Left lung (tissue), 10 donors: ENCODE measurements around the gene EZR. TPM values are rescaled to one million over a fixed set of nuclear protein-coding genes. Genes with fewer than 3 reads are reported as not detected.

Experiments used
- ATAC-seq: fragments of 200-7000 bp; cut with Tn5 transposase; one replicate; pipeline ENCODE4 v1.9.1; 2020; ENCODE audit warnings: moderate library complexity
- DNase-seq, 4 donors: peaks; one replicate each; pipeline ENCODE4 v3.0.0-alpha.2; 2013 to 2020
- H3K27ac ChIP-seq, 2 donors: fragments of 200-600 bp; sonication (generic) in 1 of 2; one replicate each; pipeline versions ENCODE4 v1.5.0 to v1.8.0; 2020 to 2021
- H3K27me3 ChIP-seq, 2 donors: fragments of 200-600 bp; sonication (generic) in 1 of 2; one replicate each; pipeline versions ENCODE4 v1.5.0 to v1.8.0; 2020 to 2021
- H3K36me3 ChIP-seq, 2 donors: fragments of 200-600 bp; sonication (generic) in 1 of 2; one replicate each; pipeline versions ENCODE4 v1.5.0 to v1.8.0; 2020 to 2021
- H3K4me1 ChIP-seq, 2 donors: fragments of 200-600 bp; one replicate each; pipeline ENCODE4 v1.8.0; 2021
- H3K4me3 ChIP-seq, 2 donors: fragments of 200-600 bp; sonication (generic) in 1 of 2; one replicate each; pipeline versions ENCODE4 v1.5.0 to v1.8.0; 2020 to 2021; ENCODE audit warnings: mild to moderate bottlenecking in 1 of 2
- H3K9me3 ChIP-seq, 2 donors: fragments of 200-600 bp; sonication (generic) in 1 of 2; one replicate each; pipeline versions ENCODE4 v1.5.0 to v1.8.0; 2020 to 2021
- CTCF ChIP-seq, 2 donors: fragments of 200-600 bp; sonication (generic) in 1 of 2; IDR thresholded peaks; one replicate each; pipeline versions ENCODE4 v1.5.0 to v1.8.0; 2021; ENCODE audit warnings: antibody characterized with exemption in 2 of 2
- intact Hi-C, 2 donors: fragments of 100-400 bp; cut with DNase I; formaldehyde crosslinking; loops; one replicate each; pipeline versions ENCODE4 v1.11.2 to v1.14.2; 2022
- polyA plus RNA-seq, 6 donors: library from polyadenylated mRNA; unstranded; fragments of 120-200 nt; gene quantifications; one replicate each; pipeline ENCODE4 v1.2.1, GENCODE V29; 2013; ENCODE audit not compliant: insufficient read length in 6 of 6
- total RNA-seq, 2 donors: library from RNA; stranded (reverse); fragmentation: NEBNext Ultra II Directional; extraction: Animal tissue kit (Norgen Biotek cat#: 25700); gene quantifications; one replicate each; pipeline ENCODE4 v1.2.1, GENCODE V29; 2021
- donor health status: DM: no; HTN: yes; CAD: no.
- donor health status: DM: no; HTN: no; CAD: no.

EZR gene
- total and polyA plus RNA-seq, 8 donors = 140 to 328 (median 161) TPM

GRCh38 chr6:158739673-158740072 lies 79.5 kb downstream of the EZR start:
- ATAC-seq = no peak
- H3K4me1 ChIP-seq = no peaks in the 10 kb centered on the region
- intact Hi-C loops = no loop called here
- H3K9me3 ChIP-seq = peaks cover 0 to 10% of the 10 kb centered on the region in 2 donors
- H3K4me3 ChIP-seq = no peak overlapping the region
- DNase-seq = no peak
- no peaks in the 10 kb centered on the region for H3K27me3 ChIP-seq
- TF ChIP-seq CTCF (IDR thresholded peaks at IDR 0.05) = no peak
- no peak overlapping the region for H3K27ac ChIP-seq
- no peaks in the 10 kb centered on the region for H3K36me3 ChIP-seq

GRCh38 chr6:158737710-158738615 lies 81.2 kb downstream of the EZR start:
- no peaks in the 10 kb centered on the region for H3K36me3 ChIP-seq
- ATAC-seq (peak; percentile 27), DNase-seq (no peak)
- intact Hi-C loops = no loop called here
- no peak overlapping the region for H3K4me3 ChIP-seq
- H3K27me3 ChIP-seq = no peaks in the 10 kb centered on the region
- peaks cover 0 to 20% of the 10 kb centered on the region in 2 donors for H3K9me3 ChIP-seq
- no peaks in the 10 kb centered on the region for H3K4me1 ChIP-seq
- TF ChIP-seq CTCF (IDR thresholded peaks at IDR 0.05) = no peak
- H3K27ac ChIP-seq = no peak overlapping the region

GRCh38 chr6:158737082-158737709 lies 82.0 kb downstream of the EZR start:
- Histone ChIP-seq H3K4me3 (no peak overlapping the region), H3K27me3 (no peaks in the 10 kb centered on the region), H3K9me3 (peaks cover 0 to 20% of the 10 kb centered on the region in 2 donors), H3K27ac (no peak overlapping the region), H3K4me1 (no peaks in the 10 kb centered on the region), H3K36me3 (peaks cover 0 to 2% of the 10 kb centered on the region in 2 donors)
- no peak for TF ChIP-seq CTCF (IDR thresholded peaks at IDR 0.05)
- DNase-seq (no peak), ATAC-seq (no peak)
- intact Hi-C loops = no loop called here

DNA sequence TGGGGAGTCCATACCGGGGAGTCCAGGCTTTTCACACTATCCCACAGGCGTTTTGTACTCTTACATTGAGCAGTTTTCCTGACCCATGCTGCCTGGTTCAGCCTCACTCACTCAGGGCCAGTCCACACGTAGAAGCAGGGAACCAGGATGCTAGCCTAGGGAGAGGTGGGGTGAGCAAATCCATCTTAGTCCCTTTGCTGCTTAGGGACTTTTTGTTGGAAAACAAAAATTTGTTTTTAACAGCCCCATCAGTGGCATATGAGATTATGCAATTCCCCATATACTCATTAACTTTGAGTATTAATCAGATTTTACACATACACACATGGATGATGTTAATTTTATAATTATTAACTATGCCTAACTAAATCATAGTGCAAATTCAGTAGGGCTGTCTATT lies 84.2 kb downstream of the EZR start:
- no peaks in the 10 kb centered on the region for H3K27me3 ChIP-seq
- no peak for ATAC-seq

More for the DNA sequence above, 84.2 kb downstream of the EZR start:
- no peak for DNase-seq
- TF ChIP-seq CTCF (IDR thresholded peaks at IDR 0.05) = no peak
- Histone ChIP-seq H3K27ac (no peak overlapping the region), H3K36me3 (peaks cover 0 to 12% of the 10 kb centered on the region in 2 donors), H3K4me3 (no peak overlapping the region), H3K9me3 (peaks cover 0 to 27% of the 10 kb centered on the region in 2 donors), H3K4me1 (no peaks in the 10 kb centered on the region)
- intact Hi-C loops = no loop called here
